ENCODE data around the gene HMCN1. TPM values are rescaled to one million over a fixed set of nuclear protein-coding genes. Genes with fewer than 3 reads are reported as not detected.

The HMCN1 gene
- total and polyA plus RNA-seq, 2 experiments from 2014 or later = 1.6 to 8.7 TPM

- H3K4me2 ChIP-seq = no peak overlapping the region
- ATAC-seq = no peak
- no peak overlapping the region for H3K27ac Mint-ChIP-seq
- H3K27me3 ChIP-seq (ENCODE audit: insufficient read depth) = no peaks in the 10 kb centered on the region
- DNase-seq (ENCODE audit: low spot score) = no peak
- peaks cover under 1% of the 10 kb centered on the region; the same call in 2 of the 3 replicates for H3K36me3 Mint-ChIP-seq (ENCODE audit: low read depth)
- H3K27me3 Mint-ChIP-seq (ENCODE audit: insufficient read depth, low read depth, poor library complexity) = peaks cover 2% of the 10 kb centered on the region
- no peaks in the 10 kb centered on the region for H3K36me3 ChIP-seq (ENCODE audit: insufficient read depth)
- H3K9me3 Mint-ChIP-seq = peaks cover 10% of the 10 kb centered on the region; the same call in 1 of the 3 replicates
- H3K9me2 ChIP-seq (ENCODE audit: insufficient read depth) = no peaks in the 10 kb centered on the region; the same call in 1 of the 2 replicates
- no peak overlapping the region for H2AFZ ChIP-seq
- no peak overlapping the region for H3K4me3 ChIP-seq
- H4K20me1 ChIP-seq (replicated peaks; ENCODE audit: insufficient read depth) = no peaks in the 10 kb centered on the region
- no peaks in the 10 kb centered on the region for H3F3A ChIP-seq (replicated peaks; ENCODE audit: low read depth)
- TF ChIP-seq ZNF331 (CRISPR knock-in tag; IDR thresholded peaks at IDR 0.05; ENCODE audit: low read depth) = no peak
- TF ChIP-seq JUNB (IDR thresholded peaks at IDR 0.05; ENCODE audit: unreplicated experiment) = no peak
- no peak for TF ChIP-seq ZNF462 (CRISPR knock-in tag; IDR thresholded peaks at IDR 0.05)
- TF ChIP-seq EZH2 (IDR thresholded peaks at IDR 0.05; ENCODE audit: low read depth, unreplicated experiment) = no peak
- no peak for TF ChIP-seq EZH2phosphoT487 (IDR thresholded peaks at IDR 0.05; ENCODE audit: unreplicated experiment)
- peaks cover 7% of the 10 kb centered on the region; the same call in 2 of the 3 replicates for H3K4me1 Mint-ChIP-seq
- no peaks in the 10 kb centered on the region for H3K4me1 ChIP-seq (ENCODE audit: insufficient read depth)
- no peaks in the 10 kb centered on the region for H3K79me2 ChIP-seq (replicated peaks; ENCODE audit: insufficient read depth)
- H3K27ac ChIP-seq (ENCODE audit: low read depth) = no peak overlapping the region
- H3K4me3 Mint-ChIP-seq = no peak overlapping the region
Observed at GRCh38 chr1:185803241-185803640, 69.0 kb downstream of the HMCN1 start.

- DNase-seq (ENCODE audit: low spot score) = no peak
- no peaks in the 10 kb centered on the region for H3K4me1 ChIP-seq (ENCODE audit: insufficient read depth)
- Mint-ChIP-seq H3K27ac (no peak overlapping the region), H3K4me3 (no peak overlapping the region), H3K36me3 (ENCODE audit: low read depth) (no peaks in the 10 kb centered on the region), H3K9me3 (peaks cover 3% of the 10 kb centered on the region; the same call in 1 of the 3 replicates), H3K4me1 (peaks cover 7% of the 10 kb centered on the region; the same call in 2 of the 3 replicates), H3K27me3 (ENCODE audit: insufficient read depth, low read depth, poor library complexity) (peaks cover 2% of the 10 kb centered on the region)
- no peak for ATAC-seq
- TF ChIP-seq ETS1 (IDR thresholded peaks at IDR 0.05) = no peak
- no peak overlapping the region for H2AFZ ChIP-seq
- H3K36me3 ChIP-seq (ENCODE audit: insufficient read depth) = no peaks in the 10 kb centered on the region
- no peaks in the 10 kb centered on the region for H4K20me1 ChIP-seq (replicated peaks; ENCODE audit: insufficient read depth)
- H3K9me2 ChIP-seq (ENCODE audit: insufficient read depth) = no peaks in the 10 kb centered on the region; the same call in 1 of the 2 replicates
- no peaks in the 10 kb centered on the region for H3K79me2 ChIP-seq (replicated peaks; ENCODE audit: insufficient read depth)
- H3K4me2 ChIP-seq = no peak overlapping the region
- H3K27ac ChIP-seq (ENCODE audit: low read depth) = no peak overlapping the region
- no peaks in the 10 kb centered on the region for H3F3A ChIP-seq (replicated peaks; ENCODE audit: low read depth)
- H3K4me3 ChIP-seq = no peak overlapping the region
- no peaks in the 10 kb centered on the region for H3K27me3 ChIP-seq (ENCODE audit: insufficient read depth)
Observed at GRCh38 chr1:185804206-185804605, 70.0 kb downstream of the HMCN1 start.
